Neural progenitor cell (in vitro differentiated cells): Measurements from ENCODE around the gene FBN3.

Source experiments
- EZH2 ChIP-seq: fragments of 200-600 bp; sonication (generic); IDR thresholded peaks from 2 replicates; pipeline ENCODE4 v1.6.1; 2017; ENCODE audit warnings: antibody characterized with exemption, mild to moderate bottlenecking, moderate library complexity
- EZH2phosphoT487 ChIP-seq: fragments of 200-600 bp; sonication (generic); IDR thresholded peaks from 2 replicates; pipeline ENCODE4 v1.6.1; 2017; ENCODE audit warnings: antibody characterized with exemption
- TF ChIP-seq, protein P1 (sequence below): fragments of 200-600 bp; sonication (generic); IDR thresholded peaks from 2 replicates; pipeline ENCODE4 v1.5.1; 2017; ENCODE audit warnings: antibody characterized with exemption, mild to moderate bottlenecking

DNA sequence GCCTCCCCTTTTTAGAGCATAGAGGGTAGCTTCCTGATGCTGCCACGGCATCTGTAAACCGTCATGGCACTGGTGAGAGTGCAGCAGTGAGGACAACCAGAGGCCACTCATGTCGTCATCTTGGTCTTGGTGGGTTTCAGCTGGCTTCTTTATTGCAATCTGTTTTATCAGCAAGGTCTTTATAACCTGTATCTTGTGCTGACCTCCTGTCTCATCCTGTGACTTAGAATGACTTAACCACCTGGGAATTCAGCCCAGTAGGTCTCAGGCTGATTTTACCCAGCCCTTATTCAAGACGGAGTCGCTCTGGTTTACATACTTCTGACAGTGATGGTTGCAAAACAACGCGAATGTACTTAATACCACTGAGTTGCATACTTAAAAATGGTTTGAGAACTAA is 14.4 kb upstream of the FBN3 start:
- TF ChIP-seq, protein P1, sequence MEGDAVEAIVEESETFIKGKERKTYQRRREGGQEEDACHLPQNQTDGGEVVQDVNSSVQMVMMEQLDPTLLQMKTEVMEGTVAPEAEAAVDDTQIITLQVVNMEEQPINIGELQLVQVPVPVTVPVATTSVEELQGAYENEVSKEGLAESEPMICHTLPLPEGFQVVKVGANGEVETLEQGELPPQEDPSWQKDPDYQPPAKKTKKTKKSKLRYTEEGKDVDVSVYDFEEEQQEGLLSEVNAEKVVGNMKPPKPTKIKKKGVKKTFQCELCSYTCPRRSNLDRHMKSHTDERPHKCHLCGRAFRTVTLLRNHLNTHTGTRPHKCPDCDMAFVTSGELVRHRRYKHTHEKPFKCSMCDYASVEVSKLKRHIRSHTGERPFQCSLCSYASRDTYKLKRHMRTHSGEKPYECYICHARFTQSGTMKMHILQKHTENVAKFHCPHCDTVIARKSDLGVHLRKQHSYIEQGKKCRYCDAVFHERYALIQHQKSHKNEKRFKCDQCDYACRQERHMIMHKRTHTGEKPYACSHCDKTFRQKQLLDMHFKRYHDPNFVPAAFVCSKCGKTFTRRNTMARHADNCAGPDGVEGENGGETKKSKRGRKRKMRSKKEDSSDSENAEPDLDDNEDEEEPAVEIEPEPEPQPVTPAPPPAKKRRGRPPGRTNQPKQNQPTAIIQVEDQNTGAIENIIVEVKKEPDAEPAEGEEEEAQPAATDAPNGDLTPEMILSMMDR, result no peak
- TF ChIP-seq EZH2 (no peak), EZH2phosphoT487 (no peak)
